Measurements from ENCODE around the gene SH3TC2.

SH3TC2 gene

DNA sequence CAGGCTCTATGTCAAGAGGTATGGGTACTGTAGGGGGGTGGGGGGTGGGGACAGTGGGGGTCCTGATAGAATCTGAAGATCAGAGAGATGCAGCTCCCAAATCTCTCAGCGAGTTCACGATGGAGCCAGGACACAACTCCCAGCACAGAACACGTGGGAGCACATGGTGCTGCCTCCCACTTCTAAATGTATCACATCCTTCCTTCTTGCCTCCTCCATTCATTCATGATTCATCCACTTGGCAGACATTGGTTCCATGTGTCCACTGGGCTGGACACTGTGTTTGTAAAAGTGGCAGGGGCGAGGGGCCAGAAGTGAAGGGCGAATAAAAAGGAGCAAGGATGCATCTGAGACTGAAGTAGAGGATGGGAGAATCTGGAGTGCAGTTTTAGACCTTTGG lies 33.9 kb downstream of the SH3TC2 start:
- TF ChIP-seq ZNF274 (IDR thresholded peaks at IDR 0.05; ENCODE audit: low read depth, low read length): no peak

DNA sequence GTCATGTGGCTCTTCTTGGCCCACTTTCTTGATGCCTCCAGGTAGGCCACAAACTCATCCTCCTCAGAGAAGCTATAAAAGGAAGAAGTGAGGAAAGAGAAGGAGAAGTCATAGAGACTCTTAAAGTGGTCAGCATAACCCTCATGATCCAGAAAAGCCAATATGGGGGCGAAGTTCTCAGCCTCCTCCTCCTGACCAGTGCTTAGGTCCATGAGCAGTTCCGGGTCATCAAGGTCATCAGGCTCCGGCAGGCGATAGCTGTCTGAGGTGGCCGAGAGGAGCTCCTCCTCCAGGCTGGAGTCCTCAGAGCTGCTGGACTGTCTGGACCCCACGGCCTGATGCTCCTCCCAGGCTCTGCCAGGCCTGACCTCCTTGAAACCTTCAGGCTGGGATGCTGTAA lies 34.7 kb downstream of the SH3TC2 start:
- TF ChIP-seq ZNF274 (IDR thresholded peaks at IDR 0.05; ENCODE audit: low read depth, low read length): no peak
- no peak overlapping the region for H3K4me3 ChIP-seq (ENCODE audit: low read length)

More for the DNA sequence above, 33.9 kb downstream of the SH3TC2 start:
- no peak overlapping the region for H3K4me3 ChIP-seq (ENCODE audit: low read length)

DNA sequence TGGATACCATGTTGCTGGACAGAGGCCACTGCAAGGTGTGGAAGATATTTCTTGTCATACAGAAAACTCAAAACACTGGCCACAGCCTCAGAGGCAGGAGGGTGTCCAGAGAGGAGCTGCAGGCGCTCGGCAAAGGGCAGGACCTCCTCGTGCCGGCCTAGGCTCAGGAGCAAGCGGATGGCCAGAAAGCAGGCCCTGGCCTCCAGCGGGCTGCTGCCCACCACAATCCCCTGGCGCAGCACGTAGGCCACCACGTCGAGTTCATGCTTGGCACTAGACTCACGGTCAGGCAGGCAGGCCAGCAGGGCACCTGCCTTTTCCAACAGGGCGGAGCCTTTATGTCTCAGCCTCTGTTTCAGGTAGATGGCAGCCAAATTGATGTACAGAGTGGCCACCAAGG lies 35.2 kb downstream of the SH3TC2 start:
- TF ChIP-seq ZNF274 (IDR thresholded peaks at IDR 0.05; ENCODE audit: low read depth, low read length): no peak
- no peak overlapping the region for H3K4me3 ChIP-seq (ENCODE audit: low read length)

DNA sequence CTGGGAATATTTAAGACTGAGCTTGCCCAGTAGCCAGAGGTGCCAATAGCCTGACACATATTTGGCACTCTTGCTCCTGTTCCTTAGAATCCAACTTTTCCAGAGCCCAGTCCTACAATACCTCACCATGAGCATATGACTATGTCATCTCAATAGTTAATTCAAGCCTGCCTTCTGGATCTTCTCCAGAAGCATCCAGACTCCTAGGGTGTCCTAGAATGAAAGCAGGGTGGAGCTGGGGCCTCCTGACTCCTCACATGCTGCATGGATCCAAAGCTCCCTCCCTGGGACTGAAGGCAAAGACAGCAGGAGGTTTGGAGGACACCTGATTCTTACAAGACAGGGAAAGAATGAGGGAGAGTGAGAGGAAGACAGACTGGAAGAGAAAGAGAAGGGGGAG lies 37.9 kb downstream of the SH3TC2 start:
- H3K4me3 ChIP-seq (ENCODE audit: low read length): no peak overlapping the region
- TF ChIP-seq ZNF274 (IDR thresholded peaks at IDR 0.05; ENCODE audit: low read depth, low read length): no peak

DNA sequence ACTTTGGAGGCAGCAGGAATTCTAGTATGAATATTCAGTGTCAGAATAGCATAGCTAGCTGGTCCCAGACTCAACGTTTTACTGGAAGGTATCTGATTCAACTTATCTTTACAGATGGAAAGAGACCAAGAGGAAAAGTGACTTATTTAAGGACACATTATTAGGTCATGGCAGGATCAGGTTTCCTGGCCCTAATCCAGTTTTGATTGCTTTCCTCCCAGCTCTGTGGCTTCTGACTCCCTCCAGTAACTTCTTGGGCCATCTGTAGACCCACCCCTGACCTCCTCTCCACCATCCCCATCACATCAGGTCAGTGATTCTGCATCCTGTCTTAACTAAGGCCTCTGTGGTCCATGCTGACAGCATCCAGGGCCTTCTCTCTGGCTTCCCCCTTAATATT lies 38.4 kb downstream of the SH3TC2 start:
- no peak for TF ChIP-seq ZNF274 (IDR thresholded peaks at IDR 0.05; ENCODE audit: low read depth, low read length)
- H3K4me3 ChIP-seq (ENCODE audit: low read length): no peak overlapping the region

DNA sequence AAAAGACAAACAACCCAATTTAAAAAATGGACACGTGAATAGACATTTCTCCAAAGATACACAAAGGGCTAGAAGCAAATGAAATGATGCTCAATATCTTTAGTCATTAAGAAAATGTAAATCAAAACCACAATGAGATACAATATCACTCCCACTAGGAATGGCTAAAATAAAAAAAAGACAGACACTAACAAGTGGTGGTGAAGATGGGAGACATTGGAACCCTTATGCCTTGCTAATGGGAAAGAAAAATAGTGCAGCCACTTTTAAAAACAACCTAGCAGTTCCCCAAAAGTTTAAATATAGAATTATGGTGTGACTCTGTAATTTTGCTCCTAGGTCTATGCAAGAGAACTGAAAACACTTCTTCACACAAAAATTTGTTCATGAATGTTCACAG lies 40.7 kb downstream of the SH3TC2 start:
- TF ChIP-seq ZNF274 (IDR thresholded peaks at IDR 0.05; ENCODE audit: low read depth, low read length): no peak
- H3K4me3 ChIP-seq (ENCODE audit: low read length): no peak overlapping the region

DNA sequence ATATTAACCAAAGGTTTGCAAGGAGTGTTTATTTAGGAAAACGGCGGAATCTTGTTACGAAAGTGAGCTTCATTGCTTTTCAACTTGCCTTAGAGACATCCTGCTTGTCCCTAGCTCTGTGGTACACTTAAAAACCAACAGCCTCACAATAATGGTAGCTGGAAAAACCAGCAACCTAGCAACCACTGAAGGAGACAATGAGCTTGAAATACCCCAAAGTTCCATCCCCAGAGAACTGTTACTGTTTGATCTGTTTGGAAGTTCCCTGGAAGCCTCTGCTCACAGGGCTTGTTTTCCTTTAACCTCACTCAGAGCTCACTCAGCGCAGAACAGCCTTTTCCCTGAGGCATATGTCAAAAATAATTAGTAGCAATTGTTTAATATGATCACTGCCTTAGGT lies 43.2 kb downstream of the SH3TC2 start:
- H3K4me3 ChIP-seq (ENCODE audit: low read length): no peak overlapping the region
- no peak for TF ChIP-seq ZNF274 (IDR thresholded peaks at IDR 0.05; ENCODE audit: low read depth, low read length)

DNA sequence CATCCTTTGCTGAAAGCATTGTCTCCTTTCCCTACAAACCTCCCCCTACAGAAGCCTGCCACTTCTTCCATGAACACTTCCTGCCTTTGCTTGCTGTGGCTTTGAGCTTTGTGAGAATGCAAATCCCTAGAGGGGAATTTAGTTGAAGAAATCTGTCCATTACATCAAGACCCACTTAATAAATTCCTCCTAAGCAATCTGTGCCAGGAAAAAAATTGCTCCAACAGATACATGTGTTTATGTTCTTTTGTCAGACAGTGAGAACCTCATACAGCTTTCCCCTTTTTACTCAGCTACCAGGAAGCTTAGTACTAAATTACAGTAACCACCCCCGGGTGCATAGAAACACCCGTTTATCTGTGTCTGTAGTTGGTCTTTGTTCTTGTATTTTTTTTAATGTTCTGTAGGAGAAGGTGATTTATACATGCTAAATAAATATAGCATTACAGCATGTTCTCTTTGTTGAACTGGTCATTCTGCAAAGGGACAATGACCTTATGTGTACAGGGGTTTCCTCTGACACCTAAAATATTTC lies 43.9 kb downstream of the SH3TC2 start:
- no peak overlapping the region for H3K4me3 ChIP-seq (ENCODE audit: low read length)
- TF ChIP-seq ZNF274 (IDR thresholded peaks at IDR 0.05; ENCODE audit: low read depth, low read length): no peak

DNA sequence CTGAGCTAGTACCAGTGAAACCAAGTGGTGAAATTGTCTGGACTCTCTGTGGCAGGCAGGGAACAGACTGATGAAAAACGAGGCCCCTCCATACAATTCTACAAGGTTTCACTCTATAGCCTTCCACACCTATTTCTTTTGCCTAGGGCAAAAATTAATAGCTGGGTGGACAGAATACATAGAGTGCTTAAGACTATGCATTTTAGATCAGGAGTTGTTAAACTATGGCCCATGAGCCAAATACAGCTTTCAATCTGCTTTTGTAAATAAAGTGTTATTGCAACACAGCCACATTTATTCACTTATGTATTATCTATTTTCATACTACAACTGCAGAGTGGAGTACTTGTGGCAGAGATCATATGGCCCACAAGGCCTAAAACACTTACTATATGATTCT lies 45.2 kb downstream of the SH3TC2 start:
- no peak for TF ChIP-seq ZNF274 (IDR thresholded peaks at IDR 0.05; ENCODE audit: low read depth, low read length)
- H3K4me3 ChIP-seq (ENCODE audit: low read length): no peak overlapping the region

DNA sequence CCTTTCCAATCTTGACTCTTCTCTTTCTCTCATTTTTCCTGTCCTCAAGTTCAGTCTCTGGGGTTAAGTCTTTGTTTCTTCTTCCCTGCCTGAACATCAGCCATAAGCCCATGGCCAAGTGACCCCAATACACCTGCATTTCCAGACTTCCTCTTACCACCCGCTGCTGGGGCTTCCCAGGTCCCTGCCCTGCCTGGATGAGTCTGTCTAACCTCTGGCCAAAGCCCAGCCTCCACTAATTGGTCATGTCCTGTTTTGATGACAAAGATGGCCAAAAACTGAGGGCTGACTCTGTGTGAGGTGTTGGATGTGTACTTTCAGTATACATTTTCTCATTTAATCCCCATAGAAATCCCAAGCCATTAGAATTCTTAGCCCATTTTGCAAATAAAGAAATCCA lies 47.3 kb downstream of the SH3TC2 start:
- no peak overlapping the region for H3K4me3 ChIP-seq (ENCODE audit: low read length)
- TF ChIP-seq ZNF274 (IDR thresholded peaks at IDR 0.05; ENCODE audit: low read depth, low read length): no peak

DNA sequence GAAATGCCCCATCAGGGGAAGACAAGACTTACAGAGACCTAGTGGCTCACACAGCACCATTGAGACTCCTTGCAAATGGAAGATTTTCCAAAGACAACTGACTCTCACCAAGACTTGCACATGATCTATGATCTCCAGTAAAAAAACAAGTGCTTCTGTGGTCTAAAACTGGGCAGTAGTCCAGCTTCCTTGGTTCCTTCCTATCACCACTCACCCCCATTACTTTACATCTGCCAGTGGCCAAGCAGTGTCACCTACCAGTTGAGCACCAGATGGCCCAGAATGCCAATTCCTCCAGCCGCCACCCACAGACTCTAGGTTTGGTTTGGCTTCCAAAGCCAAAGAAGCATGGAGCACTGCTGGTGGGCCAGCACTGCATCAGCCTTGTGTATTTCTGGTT lies 47.7 kb downstream of the SH3TC2 start:
- TF ChIP-seq ZNF274 (IDR thresholded peaks at IDR 0.05; ENCODE audit: low read depth, low read length): no peak
- H3K4me3 ChIP-seq (ENCODE audit: low read length): no peak overlapping the region

DNA sequence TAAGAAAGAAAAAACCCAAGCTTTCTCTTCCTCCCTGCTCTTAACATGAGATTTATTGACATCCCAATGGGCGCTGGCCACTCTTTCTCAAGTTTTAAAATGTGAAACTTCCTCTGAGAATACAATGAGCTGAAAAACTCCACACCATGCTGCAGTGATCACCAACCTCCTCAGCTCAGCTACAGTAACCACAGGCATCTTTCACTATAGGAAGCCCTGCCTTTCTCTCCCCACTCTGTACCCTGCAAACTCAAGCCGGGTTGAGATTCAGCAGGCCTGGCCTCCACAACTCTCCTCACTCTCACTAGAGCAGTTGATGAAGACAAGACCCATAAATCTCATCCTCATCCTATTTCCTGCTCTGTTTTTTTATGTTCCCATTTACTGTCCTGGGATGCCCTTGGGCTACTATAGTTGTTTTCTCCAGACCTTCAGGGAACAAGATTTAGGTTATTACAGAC lies 48.3 kb downstream of the SH3TC2 start:
- no peak overlapping the region for H3K4me3 ChIP-seq (ENCODE audit: low read length)
- TF ChIP-seq ZNF274 (IDR thresholded peaks at IDR 0.05; ENCODE audit: low read depth, low read length): no peak

DNA sequence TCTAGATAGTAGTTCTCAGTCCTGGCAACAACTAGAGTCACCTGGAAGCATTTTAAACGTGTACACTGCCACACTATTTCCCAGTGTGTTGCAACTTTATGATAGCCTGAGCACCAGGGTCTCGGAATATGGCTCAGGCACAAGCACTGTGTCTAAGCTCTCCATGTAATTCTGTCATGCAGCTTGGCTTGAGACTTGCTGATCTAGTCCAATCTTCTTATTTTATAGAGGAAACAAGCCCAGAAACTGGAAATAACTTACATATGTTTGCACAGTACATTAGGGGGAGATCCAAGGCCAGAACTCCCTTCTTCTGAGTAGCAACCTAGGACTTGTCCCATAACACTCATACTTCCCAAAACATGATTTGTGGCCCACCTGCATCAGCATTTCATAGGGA lies 49.1 kb downstream of the SH3TC2 start:
- TF ChIP-seq ZNF274 (IDR thresholded peaks at IDR 0.05; ENCODE audit: low read depth, low read length): no peak
- H3K4me3 ChIP-seq (ENCODE audit: low read length): no peak overlapping the region

DNA sequence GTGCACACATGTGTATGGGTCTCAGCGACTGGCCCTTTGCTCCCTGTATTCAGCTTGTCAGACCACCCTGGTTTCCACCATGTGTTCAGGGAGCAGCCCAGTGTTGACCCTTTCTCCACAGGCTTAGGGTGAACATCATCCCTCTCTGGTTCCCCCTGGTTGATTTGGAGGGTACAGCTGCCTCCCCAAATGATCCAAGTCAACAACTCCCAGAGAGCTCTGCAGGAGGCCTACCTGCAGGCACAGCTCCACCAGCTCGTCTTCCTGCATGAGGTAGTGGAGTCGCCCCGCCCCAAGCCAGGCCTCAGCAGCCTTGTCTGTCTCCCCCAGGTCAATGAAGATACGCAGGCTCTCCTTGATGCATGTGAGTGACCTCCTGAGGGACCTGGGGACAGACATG lies 50.5 kb downstream of the SH3TC2 start:
- TF ChIP-seq ZNF274 (IDR thresholded peaks at IDR 0.05; ENCODE audit: low read depth, low read length): no peak

DNA sequence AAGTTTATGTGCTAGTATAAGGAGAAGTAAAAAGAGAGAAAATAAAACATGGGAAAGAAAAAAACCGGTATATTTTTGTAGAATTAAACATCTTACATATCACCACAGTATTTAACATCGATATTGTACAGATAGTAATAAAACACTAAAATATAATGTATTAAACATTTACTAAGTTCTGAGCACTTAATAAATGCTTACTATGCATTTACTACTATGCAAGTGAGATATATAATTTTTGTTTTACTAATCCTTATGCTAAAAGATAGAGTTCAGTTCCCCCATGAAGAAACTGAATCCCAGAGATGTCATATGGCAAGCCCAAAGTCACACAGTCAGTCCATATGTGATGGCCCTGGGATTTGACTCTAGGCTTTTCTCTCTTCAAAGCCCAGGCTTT lies 51.1 kb downstream of the SH3TC2 start:
- H3K4me3 ChIP-seq (ENCODE audit: low read length): no peak overlapping the region
- TF ChIP-seq ZNF274 (IDR thresholded peaks at IDR 0.05; ENCODE audit: low read depth, low read length): no peak

More for the DNA sequence above, 50.5 kb downstream of the SH3TC2 start:
- no peak overlapping the region for H3K4me3 ChIP-seq (ENCODE audit: low read length)

DNA sequence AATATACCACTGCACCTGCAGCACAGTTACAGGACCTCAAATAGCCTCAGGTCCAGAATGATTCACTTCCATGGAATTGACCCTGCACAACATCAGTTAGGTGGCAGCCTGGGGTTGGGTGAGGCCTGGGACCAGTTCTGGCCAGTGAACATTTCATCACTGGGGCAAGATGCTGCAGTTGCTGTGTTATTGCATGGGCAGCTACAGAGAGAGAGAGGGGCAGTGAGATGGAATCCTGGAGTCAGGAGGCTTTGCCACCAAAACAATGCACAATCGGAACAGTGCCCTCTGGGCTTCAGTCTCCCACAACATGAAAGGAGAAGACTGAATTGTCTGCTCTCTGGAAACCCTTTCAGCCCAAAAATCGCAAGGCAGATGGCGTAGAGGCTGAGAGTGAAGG lies 51.8 kb downstream of the SH3TC2 start:
- no peak for TF ChIP-seq ZNF274 (IDR thresholded peaks at IDR 0.05; ENCODE audit: low read depth, low read length)
- H3K4me3 ChIP-seq (ENCODE audit: low read length): no peak overlapping the region

Measured in GM08714 (cell line).